HG03457 (cell line): Measurements from ENCODE around the gene GARIN5B.

ENCODE experiments used
- ATAC-seq: cut with Tn5 transposase; IDR thresholded peaks from one replicate; pipeline ENCODE4 v1.9.1; 2021; ENCODE audit warnings: moderate number of reproducible peaks; ENCODE audit not compliant: unreplicated experiment

GARIN5B gene

DNA sequence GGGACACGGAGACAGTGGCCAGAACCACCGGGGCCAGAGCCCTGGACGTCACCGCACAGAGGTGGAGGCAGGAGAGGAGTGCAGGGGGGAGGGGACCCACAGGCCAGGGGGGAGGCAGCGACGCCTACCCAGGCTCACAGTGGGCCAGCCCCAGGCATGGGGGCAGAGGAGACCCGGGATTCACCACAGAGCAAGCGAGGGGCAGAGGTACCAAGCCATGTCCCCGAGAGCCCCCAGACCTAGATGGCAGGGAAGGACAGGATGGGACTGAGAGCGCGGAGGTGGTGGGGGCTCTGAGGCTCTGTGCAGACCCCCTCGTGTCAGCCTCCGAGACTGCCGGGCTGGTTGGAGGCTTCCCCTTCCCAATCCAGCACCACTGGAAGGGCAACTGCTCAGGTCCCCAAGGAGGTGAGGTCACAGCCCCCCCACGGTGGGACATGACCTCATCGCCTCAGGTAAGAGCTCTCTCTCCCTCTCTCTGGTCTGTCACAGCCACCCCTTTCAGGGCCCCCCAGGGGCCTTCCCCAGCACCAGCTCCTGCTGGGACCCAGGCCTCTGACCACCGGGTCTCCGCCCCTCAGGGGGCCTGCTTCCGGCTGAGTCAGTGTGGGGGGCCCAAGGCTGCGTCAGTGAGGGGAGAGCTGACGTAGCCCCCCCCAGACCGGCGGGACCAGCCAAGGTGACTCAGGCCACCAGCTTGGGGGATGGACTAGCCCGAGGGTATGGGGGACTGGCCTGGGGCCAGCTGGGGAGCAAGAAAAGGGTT, 9.4 kb upstream of the GARIN5B start:
- ATAC-seq: no peak

DNA sequence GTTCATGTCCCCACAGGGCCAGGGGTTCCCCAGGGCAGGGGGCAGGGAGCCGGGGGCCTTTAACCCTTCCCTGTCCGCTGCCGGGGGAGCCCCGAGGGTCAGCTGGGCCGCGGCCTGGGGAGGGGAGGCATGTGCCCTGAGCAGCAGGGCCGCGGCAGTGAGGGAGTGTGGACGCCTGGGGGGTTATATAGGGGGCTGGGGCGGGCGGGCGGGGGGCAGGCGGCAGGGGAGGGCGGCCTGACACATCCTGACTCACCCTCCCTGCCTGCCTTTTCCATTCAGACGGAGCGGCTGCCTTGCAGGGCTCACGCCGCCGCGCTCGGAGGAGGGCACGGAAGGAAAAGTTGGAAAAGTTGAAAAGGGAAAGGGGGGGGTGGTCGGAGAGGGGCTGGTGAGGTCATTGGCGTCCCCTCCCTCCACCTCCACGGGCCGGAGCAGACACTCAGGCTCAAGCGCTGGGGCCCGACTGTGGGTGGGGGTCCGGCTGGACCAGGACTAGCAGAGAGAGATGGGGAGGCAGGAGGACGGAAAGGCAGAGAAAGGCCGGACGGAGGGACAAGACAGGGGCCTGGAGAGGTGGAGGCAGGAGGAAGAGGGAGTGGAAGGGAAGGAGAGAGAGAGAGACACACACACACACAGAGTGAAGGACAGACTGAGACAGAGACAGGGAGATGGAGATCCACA, 7.4 kb upstream of the GARIN5B start, which contains the start of gene IL11:
Gene IL11, minus strand, starts transcription at position 159 of the 684 bp plus-strand sequence. Its CDS starts 153 bp downstream, at position 6.
- no peak for ATAC-seq

DNA sequence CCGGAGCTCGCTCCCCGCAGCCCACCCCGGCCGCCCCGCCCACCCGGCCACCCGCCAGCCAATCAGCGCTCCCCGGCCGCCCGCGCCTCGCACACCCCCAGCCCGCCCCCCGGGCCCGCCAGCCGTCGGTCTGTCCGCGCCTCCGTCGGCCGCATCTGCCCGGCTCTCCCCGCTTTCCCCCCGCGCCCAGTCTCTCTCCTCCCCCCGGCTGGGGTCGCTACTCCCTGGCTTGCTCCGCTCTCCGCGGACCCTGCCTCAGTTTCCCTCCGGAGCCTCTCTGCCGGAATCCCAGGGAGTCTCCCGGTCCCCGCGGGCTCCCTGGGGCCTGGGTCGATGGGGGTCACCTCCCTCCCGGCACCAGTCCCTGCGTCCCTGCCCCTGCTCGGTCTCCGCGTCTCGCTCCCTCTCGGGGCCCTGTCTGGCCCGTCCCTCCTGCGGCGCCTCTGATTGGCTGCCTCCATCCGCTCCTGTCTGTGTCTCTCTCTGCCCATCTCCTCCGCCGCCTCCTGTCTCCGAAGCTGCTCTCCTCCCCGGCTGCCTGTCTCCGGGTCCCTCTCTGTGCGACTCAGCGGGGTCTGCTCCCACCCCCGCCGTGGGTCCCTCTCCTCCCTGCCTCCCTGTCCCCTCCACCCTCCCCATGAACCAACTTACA, 6.7 kb upstream of the GARIN5B start:
- no peak for ATAC-seq

DNA sequence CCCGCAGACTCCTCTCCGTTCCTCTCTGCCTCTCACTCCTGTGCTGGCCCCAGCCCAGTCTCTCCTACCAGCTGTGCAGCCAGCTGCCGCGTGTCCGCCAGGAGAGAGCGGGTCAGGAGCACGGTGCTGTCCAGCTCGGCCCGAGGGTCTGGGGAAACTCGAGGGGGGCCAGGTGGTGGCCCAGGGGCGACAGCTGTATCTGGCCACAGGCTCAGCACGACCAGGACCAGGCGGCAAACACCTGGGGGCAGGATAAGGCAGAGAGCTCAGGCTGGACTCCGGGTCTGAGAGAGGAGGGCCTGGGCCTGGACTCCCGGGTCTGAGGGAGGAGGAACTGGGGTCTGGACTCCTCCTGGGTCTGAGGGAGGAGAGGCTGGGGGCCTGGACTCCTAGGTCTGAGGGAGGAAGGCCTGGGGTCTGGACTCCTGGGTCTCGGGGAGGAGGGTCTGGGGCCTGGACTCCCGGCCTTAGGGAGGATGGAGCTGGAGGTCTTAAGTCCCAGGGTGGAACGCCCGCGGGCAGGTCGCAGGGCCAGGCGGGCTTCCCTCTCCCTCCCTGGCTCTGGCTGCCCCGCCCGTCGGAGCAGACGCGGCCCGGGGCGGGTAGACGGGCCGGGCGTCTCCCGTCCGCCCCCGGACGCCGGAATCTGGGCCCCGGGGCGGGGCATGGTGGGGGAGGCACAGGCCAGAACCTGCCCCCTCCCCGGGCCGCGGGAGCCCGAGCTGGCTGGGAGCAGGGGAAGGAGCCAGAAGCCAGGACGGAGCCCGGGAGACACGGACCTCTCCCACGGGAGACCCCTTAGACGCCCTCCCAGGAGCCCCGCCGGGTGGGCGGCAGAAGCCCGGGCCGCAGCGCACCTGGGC, 5.9 kb upstream of the GARIN5B start:
- ATAC-seq: no peak

DNA sequence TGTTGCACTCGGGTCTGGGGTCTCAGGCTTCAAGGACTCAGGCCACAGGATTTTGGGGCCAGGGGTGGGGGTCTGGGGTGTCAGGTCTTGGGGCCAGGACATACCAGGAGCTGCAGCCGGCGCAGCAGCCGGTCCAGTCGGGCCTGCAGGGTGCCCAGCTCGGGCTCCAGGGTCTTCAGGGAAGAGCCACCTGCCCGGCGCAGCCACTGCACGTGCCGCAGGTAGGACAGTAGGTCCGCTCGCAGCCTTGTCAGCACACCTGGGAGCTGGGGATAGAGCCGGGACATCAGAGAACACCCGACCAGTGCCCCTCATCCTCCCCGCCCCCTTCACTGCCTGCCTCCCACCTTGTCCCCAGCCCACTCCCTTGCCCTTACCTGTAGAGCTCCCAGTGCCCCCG, 5.0 kb upstream of the GARIN5B start:
- no peak for ATAC-seq

DNA sequence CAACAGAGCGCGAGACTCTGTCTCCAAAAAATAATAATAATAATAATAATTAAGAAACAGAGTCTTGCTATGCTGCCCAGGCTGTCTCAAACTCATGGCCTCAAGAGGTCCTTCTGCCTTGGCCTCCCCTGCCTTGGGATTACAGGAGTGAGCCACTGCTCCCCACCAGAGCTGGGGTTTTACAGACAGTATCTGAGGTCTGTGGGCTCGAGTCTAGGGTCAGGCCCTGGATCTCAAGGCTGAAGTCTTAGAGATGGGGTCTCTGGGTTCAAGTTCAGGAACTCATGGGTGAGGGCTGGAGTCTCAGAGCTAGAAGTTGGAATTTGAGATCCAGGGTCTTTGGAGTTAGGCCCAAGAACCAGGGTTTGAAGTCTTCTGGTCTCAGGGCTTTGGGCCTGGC, 3.7 kb upstream of the GARIN5B start:
- no peak for ATAC-seq

DNA sequence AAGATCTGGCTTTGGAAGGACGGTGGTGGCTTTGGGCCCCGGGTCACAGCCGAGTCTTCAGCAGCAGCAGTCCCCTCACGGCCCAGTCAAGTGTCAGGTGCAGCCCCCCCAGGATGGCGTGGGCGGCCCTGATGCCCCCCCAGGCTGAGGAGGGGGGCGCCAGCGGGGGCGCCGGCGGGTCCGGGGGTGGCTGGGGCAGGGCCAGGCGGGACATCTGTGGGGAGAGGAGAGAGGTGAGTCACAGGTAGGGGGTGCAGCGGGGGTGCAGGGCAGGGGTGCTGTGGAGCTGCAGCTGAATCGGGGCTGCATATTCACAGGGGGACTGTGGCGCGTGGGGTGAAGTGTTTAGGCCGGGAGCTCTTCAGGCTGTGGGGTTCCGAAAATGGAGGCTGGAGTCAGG, 2.9 kb upstream of the GARIN5B start:
- no peak for ATAC-seq

DNA sequence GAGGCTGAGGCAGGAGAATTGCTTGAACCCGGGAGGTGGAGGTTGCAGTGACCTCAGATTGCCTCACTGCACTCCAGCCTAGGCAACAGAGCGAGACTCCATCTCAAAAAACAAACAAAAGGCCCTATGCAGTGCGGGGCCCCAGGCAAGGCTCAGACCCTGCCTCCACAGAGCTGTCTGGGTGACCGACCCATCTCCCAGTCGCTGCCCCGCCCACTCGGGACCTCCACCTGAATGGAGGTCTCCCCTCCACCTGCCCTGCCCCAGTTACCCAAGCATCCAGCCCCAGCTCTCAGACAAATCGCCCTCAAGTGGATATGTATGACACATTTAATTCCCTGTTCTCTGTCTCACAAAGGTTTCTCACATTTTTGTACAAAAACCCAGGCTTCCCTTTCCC, 2.2 kb upstream of the GARIN5B start:
- ATAC-seq: no peak

DNA sequence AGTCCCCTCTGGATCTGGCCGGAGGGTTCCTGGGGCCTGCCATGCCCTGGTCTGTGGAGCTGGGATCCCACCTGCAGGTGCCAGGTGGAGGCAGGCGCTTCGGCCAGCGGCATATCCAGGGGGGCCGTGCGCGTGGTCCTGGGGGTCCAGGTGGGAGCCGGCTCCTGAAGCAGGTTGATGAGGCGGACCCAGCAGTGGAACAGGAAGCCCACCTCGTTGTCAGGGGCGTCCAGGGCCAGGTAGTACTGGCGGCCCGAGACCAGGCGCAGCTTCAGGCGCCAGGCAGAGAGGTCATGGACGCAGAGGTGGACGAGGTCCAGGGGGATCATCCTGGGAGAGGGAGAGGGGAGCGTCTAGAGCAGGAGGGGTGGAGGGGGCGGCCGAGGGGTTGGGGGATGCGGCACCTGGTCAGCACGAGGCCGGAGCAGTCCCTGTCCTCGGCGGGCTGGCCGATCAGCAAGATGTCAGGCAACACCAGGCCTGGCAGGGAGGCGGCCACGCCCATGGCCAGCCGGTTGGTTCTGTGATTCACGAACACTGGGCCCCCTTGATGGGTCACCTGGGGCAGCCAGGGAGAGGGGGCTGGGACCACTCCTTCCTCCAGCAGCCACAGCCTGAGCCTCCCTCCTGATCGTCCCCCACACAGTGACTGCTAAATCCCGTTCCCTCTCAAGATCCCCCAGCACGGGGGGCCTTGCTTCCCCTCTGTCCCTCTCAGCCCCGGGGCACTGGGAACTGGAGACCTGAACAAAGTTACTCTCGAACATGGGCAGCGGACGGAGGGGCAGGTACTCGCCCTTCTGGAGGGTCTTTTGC, 678 bp downstream of the GARIN5B start:
- no peak for ATAC-seq

DNA sequence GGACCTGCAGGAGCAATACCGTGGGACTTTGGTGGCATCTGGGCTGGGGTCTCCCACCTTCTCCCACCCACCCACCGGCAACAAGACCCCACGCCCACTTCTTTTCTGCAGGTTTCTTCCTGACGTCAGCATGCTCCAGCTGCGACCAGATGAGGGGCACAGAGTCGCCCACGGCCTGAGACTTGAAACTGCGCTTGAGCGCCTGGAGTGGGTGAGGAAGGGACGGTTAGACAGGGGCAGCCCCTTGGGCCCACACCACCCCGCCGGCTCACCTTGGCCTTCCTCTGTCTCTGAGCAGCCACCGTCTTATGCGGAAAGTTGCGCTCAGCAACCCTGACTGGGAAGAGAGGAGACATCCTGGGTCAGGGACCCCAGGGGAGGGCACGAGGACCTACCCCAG, 2.2 kb downstream of the GARIN5B start:
- no peak for ATAC-seq

DNA sequence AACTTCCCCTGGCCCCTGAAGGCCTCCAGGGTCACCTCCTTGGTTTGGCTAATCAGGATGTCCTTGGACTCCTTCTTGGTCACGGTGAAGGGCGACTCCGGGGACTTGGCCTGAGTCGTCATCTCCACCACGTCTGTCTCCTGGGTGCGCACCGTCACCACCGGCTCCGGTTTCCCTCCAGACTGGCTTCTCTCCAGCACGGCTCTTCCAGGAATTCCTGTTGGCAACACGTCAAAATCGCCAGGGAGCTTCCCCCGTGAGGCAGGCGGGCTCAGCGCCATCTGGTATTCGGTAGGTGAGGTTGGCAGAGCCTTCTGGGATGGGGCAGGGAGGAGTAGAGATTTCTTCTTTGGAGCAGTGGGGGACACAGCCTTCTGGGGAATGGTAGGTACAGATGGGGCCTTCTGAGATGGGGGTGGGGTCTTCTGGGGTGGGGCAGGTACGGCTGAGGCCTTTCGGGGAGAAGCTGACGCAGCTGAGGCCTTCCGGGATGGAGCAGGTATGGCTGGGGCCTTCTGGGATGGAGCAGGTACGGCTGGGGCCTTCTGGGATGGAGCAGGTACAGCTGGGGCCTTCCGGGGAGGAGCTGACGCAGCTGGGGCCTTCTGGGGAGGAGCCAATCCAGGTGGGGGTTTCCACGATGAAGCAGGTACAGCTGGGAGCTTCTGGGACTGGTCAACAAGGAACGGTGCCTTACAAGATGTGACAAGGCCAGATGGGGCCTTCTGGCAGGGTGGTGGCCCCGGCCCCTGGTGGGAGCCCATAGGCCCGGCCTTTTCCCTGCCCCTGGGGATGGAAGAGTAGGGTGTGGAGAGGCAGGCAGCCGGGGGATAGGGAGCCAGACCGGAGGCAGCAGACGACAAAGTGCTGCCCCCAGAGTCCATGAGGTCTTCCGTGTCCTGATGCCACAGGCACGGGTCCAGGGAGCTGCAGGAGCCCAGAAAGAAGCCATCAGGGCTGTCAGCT, 3.8 kb downstream of the GARIN5B start:
- ATAC-seq: no peak

DNA sequence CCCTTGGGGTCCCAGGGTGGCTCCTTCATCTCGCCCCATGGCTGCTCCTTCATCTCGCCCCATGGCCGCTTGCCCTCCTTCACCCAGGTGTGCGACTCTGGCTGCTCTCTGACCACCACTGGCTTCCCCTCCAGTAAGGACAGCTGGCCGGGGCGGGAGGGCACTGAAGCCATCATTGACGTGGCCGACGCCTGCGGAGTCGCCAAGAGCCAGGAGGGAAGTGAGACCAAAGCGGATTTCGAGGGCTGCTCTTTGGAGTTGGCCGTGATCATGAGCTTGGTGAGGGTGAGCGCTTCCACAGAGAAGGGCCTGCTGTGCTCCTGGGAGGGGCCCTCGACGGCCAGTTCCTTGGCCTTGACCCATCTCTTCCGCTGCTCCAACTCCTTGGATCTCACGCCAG, 4.6 kb downstream of the GARIN5B start:
- no peak for ATAC-seq

DNA sequence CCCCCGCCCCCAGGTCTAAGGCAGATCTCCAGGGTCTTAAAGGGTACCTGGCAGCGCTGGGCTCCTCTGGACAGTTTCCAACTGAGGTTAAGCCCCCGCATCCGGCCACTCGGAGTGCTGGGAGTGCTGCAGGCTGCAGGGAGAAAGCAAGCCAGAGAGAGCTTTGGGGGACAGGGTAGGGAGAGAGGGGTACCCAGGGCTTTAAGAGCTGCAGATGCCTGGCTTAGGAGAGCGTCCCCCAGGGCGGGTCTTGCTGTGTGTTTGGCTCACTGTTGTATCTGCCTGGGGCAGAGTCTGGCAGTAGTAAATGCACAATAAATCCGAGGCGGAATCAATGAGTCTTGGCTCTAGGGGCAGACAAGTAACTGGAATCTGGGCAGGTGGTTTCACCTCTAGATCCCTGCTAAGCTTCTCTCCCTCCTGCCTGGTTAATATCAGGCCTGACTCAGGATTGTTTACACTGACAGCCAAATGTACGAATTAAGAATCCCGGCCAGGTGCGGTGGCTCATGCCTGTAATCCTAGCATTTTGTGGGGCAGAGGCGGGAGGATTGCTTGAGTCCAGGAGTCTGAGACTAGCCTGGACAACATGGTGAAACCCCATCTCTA, 7.7 kb downstream of the GARIN5B start:
- no peak for ATAC-seq

DNA sequence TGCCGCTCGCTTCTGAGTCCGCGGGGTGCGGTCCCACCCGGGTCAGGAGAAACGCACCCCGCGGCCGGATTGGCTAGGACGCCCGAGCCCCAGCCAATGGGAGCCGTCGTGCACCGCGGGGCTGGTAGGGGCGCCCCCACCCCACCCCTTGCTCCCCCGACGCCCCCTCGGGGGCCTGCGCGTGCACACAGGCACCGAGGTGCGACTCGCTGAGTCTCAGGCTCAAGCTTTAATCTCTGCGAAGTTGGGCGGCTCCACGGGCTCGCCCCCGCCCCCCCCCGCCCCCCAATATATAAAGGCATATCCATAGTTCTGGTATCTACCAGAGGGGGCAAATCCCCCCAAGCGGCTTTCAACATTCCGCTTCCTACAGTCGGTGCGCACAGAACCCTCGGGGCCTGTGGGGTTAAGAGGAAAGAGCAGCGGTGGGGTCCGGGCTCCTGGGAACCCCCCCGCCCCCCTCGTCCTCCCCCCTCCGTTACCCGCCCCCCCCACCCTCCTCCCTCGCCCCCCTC, 8.3 kb downstream of the GARIN5B start, which contains the start of gene COX6B2:
Gene COX6B2, minus strand, starts transcription at position 22 of the 515 bp plus-strand sequence. CDS start 198 bp downstream, outside the sequence.
- no peak for ATAC-seq

DNA sequence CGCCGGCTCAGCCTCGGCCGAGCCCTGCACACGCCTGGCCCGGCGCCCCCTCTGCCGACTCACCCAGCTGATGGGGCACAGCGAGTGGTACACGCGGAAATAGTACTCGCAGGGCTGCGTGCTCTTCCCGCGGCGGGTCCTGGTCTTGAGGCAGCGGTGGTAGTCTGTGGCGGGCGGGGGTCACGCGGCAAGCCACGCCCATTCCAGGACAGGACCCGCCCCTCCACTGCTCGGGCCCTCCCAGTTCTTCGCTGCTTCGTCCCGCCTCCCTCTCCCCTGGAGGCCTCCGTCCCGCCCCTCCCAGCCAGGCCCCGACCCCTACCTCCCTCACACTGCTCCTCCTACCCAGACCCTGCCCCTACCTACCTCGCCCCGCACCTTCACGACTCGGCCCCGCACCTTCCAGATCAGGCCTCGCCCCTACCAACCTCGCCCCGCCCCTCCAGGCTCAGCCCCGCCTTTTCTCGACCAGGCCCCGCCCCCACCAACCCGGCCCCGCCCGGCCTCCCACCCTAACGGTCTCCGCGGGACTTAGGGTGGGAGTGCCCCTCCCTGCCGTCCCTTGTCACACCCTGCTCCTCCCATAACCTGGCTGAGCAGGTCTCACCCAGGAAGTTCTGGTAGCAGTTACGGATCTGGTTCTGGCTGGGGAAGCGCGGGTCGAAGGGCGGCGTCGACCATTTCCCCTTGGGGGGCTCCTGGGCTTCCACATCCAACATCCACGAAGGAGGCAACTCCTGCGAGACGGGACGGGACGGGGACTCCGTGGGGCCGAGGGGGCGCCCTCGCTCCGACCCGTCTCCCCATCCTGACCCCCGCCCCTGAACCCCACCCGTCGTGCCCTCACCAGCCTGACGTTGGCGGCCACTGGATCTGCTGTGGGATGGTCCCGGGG, 9.0 kb downstream of the GARIN5B start:
- no peak for ATAC-seq

DNA sequence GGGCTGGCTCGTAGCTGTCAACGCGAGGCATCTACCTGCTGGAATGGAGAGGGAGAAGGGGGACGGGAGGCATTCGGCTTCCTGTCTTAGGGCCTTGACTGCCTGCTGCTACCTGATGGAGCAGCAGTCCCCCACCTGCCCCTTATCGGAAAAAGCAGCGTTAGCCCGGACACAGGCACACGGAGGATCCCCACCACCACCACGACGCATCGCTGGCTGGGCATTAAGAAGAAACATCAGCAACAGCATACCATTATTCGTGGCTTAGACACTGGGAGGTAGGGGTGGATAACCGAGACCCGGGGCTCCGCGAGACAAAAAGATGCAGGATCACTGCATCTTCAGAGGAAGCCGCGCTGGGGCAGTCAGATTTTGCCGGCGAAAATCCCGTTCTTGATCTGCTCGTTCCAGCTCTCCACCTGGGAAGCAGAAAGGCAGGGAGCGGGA, 9.7 kb downstream of the GARIN5B start:
- ATAC-seq: no peak

DNA sequence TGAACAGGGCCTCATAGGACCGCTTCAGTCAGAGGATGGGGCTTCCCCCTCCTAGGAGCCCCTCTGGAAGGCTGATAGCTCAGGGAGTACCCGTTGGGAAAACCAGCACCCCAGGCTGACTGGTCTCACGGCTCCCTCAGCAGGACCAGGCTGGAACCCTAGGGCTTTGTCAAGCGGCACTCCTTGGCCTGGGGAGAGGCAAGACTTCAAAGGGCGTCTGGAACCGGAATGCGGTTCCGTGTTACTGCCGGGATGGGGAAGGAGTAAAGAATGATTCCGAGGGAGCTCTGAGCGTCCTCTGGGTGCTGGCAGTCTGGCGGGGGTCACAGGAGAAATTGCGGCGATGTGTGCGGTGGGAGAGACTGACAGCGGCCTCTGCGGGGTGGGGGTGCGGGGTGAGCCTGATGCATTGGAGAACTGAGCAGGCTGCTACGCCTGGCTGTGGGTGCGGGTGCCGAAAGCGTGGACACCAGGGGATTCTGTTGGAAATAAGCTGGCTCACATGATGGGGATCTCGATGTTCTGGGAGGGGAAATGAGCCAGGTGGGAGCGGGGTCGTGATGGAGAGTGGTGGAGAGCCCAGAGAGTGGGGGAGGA, 10.4 kb downstream of the GARIN5B start:
- no peak for ATAC-seq
